Measurements from ENCODE around the gene SLC13A3.

SLC13A3 gene

GRCh38 chr20:46509523-46509922 lies 141.7 kb downstream of the SLC13A3 start:
- no peak for TF ChIP-seq JUND (IDR thresholded peaks at IDR 0.05; ENCODE audit: low read depth)
- no peak for DNase-seq (ENCODE audit: low read depth in 1 of 2, low spot score in 1 of 2)
- in situ Hi-C loops (cut with HindIII; ENCODE audit: low pct_unique_long_range_greater_than_20kb, low sequenced_read_pairs) = no loop called here
